Measurements from ENCODE around the gene PDE6B. TPM values are rescaled to one million over a fixed set of nuclear protein-coding genes. Genes with fewer than 3 reads are reported as not detected.

The PDE6B gene
- total RNA-seq, 6 donors from 2014 or later, result 4.2 to 28.3 (median 9.0) TPM

- 70 to 79% methylated on average over 17 to 20 of the region's 22 CpGs for WGBS, 2 donors
- DNase-seq, result peak; percentile 9 to 53
- Histone ChIP-seq H3K36me3 (no peaks in the 10 kb centered on the region), H3K4me1 (no peaks in the 10 kb centered on the region), H3K9me3 (no peaks in the 10 kb centered on the region), H3K27me3 (no peaks in the 10 kb centered on the region), H3K27ac (no peak overlapping the region), H3K4me3 (no peak overlapping the region)
- ATAC-seq (ENCODE audit: low FRiP score in 2 of 2), result no peak
- TF ChIP-seq CTCF (IDR thresholded peaks at IDR 0.05) (no peak), POLR2AphosphoS5 (IDR thresholded peaks at IDR 0.05) (no peak), POLR2A (IDR thresholded peaks at IDR 0.05) (no peak)
These were observed 13.2 kb upstream of the PDE6B start for GRCh38 chr4:612052-612748.

- H3K36me3 ChIP-seq, result no peaks in the 10 kb centered on the region
- H3K4me3 ChIP-seq, result no peak overlapping the region
- no peak for ATAC-seq (ENCODE audit: low FRiP score in 2 of 2)
- no peaks in the 10 kb centered on the region for H3K4me1 ChIP-seq
- H3K27me3 ChIP-seq, result no peaks in the 10 kb centered on the region
- TF ChIP-seq CTCF (IDR thresholded peaks at IDR 0.05), result no peak
- no peak for TF ChIP-seq POLR2A (IDR thresholded peaks at IDR 0.05)
- TF ChIP-seq POLR2AphosphoS5 (IDR thresholded peaks at IDR 0.05), result no peak
- no peak for TF ChIP-seq EP300 (IDR thresholded peaks at IDR 0.05)
- H3K9me3 ChIP-seq, result no peaks in the 10 kb centered on the region
- 78 to 100% methylated on average over 1 to 6 of the region's 7 CpGs for WGBS, 2 donors
- peak in 1 of 2 donors; percentile 8 for DNase-seq
- H3K27ac ChIP-seq, result no peak overlapping the region
These were observed 12.6 kb upstream of the PDE6B start for GRCh38 chr4:612749-613125.

- Histone ChIP-seq H3K36me3 (no peaks in the 10 kb centered on the region), H3K4me3 (no peak overlapping the region), H3K27me3 (no peaks in the 10 kb centered on the region), H3K27ac (no peak overlapping the region), H3K9me3 (no peaks in the 10 kb centered on the region), H3K4me1 (no peaks in the 10 kb centered on the region)
- ATAC-seq (ENCODE audit: low FRiP score in 2 of 2) (no peak), DNase-seq (no peak)
- WGBS, 2 donors, result 77 to 89% methylated on average over 6 to 8 of the region's 9 CpGs
- TF ChIP-seq CTCF (IDR thresholded peaks at IDR 0.05) (no peak), POLR2A (IDR thresholded peaks at IDR 0.05) (no peak), EP300 (IDR thresholded peaks at IDR 0.05) (no peak), POLR2AphosphoS5 (IDR thresholded peaks at IDR 0.05) (no peak)
These were observed 12.2 kb upstream of the PDE6B start for GRCh38 chr4:613126-613525.

- ATAC-seq (ENCODE audit: low FRiP score in 2 of 2) (no peak), DNase-seq (no peak)
- Histone ChIP-seq H3K36me3 (no peaks in the 10 kb centered on the region), H3K27me3 (no peaks in the 10 kb centered on the region), H3K9me3 (no peaks in the 10 kb centered on the region), H3K27ac (no peak overlapping the region), H3K4me3 (no peak overlapping the region), H3K4me1 (no peaks in the 10 kb centered on the region)
- no peak for TF ChIP-seq POLR2AphosphoS5 (IDR thresholded peaks at IDR 0.05)
- no peak for TF ChIP-seq CTCF (IDR thresholded peaks at IDR 0.05)
- no peak for TF ChIP-seq POLR2A (IDR thresholded peaks at IDR 0.05)
- TF ChIP-seq EP300 (IDR thresholded peaks at IDR 0.05), result no peak
- 65 to 83% methylated on average over 1 of the region's 1 CpG for WGBS, 2 donors
These were observed 9.3 kb upstream of the PDE6B start for GRCh38 chr4:616091-616490.

Measured in upper lobe of left lung (tissue), 6 donors.